Common myeloid progenitor, CD34-positive (primary cell): Measurements from ENCODE around the gene KATNBL1.

Experiments used
- CTCF ChIA-PET: fragments of 350-600 bp; sonication (Branson Sonifier 250); formaldehyde crosslinking; loops from one replicate; lab custom pipeline; 2021; ENCODE audit warnings: antibody characterized with exemption; lab: Charles Lee
- POLR2A ChIA-PET: fragments of 350-600 bp; sonication (Branson Sonifier 250); formaldehyde crosslinking; loops from one replicate; lab custom pipeline; 2021; ENCODE audit warnings: antibody characterized with exemption; lab: Charles Lee
- DNase-seq, 3 donors: peaks; one replicate each; pipeline versions ENCODE4 v3.0.0 to v3.0.0-alpha.2; 2013
- H3K27ac ChIP-seq, 2 experiments: 1 replicate in 1 of 2; 2 replicates in 1 of 2; pipeline ENCODE4 v1.7.0; 2013; ENCODE audit warnings: inconsistent platforms in 2 of 2, low read length in 2 of 2, mild to moderate bottlenecking in 2 of 2, low read depth in 1 of 2, moderate library complexity in 1 of 2; ENCODE audit not compliant: severe bottlenecking in 2 of 2, insufficient read depth in 1 of 2, poor library complexity in 1 of 2
- H3K27me3 ChIP-seq, 5 experiments: replicated peaks in 2 of 5; 1 replicate in 3 of 5; 2 replicates in 2 of 5; pipeline versions ENCODE4 v1.6.1 to v1.7.0; 2013; ENCODE audit warnings: low read length in 4 of 5, mild to moderate bottlenecking in 2 of 5, moderate library complexity in 2 of 5, inconsistent platforms in 1 of 5; ENCODE audit not compliant: insufficient read depth in 5 of 5, control insufficient read depth in 4 of 5
- H3K36me3 ChIP-seq, 4 experiments: 1 replicate in 2 of 4; 2 replicates in 2 of 4; pipeline versions ENCODE4 v1.6.1 to v1.7.0; 2013; ENCODE audit warnings: low read length in 3 of 4, control low read depth in 1 of 4, mild to moderate bottlenecking in 1 of 4; ENCODE audit not compliant: control insufficient read depth in 4 of 4, insufficient read depth in 4 of 4
- H3K4me1 ChIP-seq, 4 experiments: 1 replicate in 3 of 4; 2 replicates in 1 of 4; pipeline versions ENCODE4 v1.6.1 to v1.7.1; 2013; ENCODE audit warnings: low read length in 3 of 4, mild to moderate bottlenecking in 3 of 4, control low read depth in 1 of 4, inconsistent platforms in 1 of 4, moderate library complexity in 1 of 4; ENCODE audit not compliant: control insufficient read depth in 4 of 4, insufficient read depth in 4 of 4; ENCODE audit errors: control extremely low read depth in 1 of 4
- H3K4me3 ChIP-seq, 7 experiments: 1 replicate in 4 of 7; 2 replicates in 3 of 7; pipeline versions ENCODE4 v1.5.1 to v1.7.0; 2013; ENCODE audit warnings: mild to moderate bottlenecking in 7 of 7, low read length in 6 of 7, moderate library complexity in 6 of 7, inconsistent platforms in 2 of 7, low read depth in 2 of 7, control low read depth in 1 of 7; ENCODE audit not compliant: insufficient read depth in 4 of 7, control insufficient read depth in 1 of 7; ENCODE audit errors: extremely low read depth in 1 of 7
- H3K9me3 ChIP-seq, 5 experiments: 1 replicate in 4 of 5; 2 replicates in 1 of 5; pipeline versions ENCODE4 v1.6.1 to v1.7.1; 2013; ENCODE audit warnings: low read length in 4 of 5, mild to moderate bottlenecking in 2 of 5, inconsistent platforms in 1 of 5, low read depth in 1 of 5, moderate library complexity in 1 of 5; ENCODE audit not compliant: control insufficient read depth in 4 of 5, insufficient read depth in 2 of 5; ENCODE audit errors: control extremely low read depth in 1 of 5
- WGBS: methylation state at CpG from one replicate; pipeline ENCODE4 v1.1.5; 2013; ENCODE audit not compliant: insufficient coverage; 5-methylcytosine and 5-hydroxymethylcytosine counted together

Gene KATNBL1

GRCh38 chr15:34147371-34148140, 62.3 kb downstream of the KATNBL1 start:
- no peaks in the 10 kb centered on the region for H3K9me3 ChIP-seq
- no peaks in the 10 kb centered on the region for H3K27me3 ChIP-seq
- WGBS: 79% methylated on average over 2 of the region's 6 CpGs
- POLR2A ChIA-PET: no interaction called here
- no peak for DNase-seq
- H3K27ac ChIP-seq: no peak overlapping the region
- peaks cover 16 to 59% (median 35%) of the 10 kb centered on the region in 4 experiments for H3K36me3 ChIP-seq
- no peaks in the 10 kb centered on the region for H3K4me1 ChIP-seq
- CTCF ChIA-PET: interaction anchor here (0.8 kb wide), 1 partner anchor 10 kb away, joined by 3 read pairs; no protein-coding TSS in a partner anchor
- H3K4me3 ChIP-seq: no peak overlapping the region

GRCh38 chr15:34133511-34133910, 76.4 kb downstream of the KATNBL1 start:
- Histone ChIP-seq H3K36me3 (peaks cover 0 to 2% (median under 1%) of the 10 kb centered on the region in 4 experiments), H3K9me3 (no peaks in the 10 kb centered on the region), H3K4me3 (no peak overlapping the region), H3K27me3 (no peaks in the 10 kb centered on the region), H3K27ac (no peak overlapping the region), H3K4me1 (no peaks in the 10 kb centered on the region)
- ChIA-PET POLR2A (no interaction called here), CTCF (interaction anchor here (1.0 to 1.1 kb wide), 2 partner anchors 9 to 75 kb away, joined by 3 read pairs; no protein-coding TSS in a partner anchor)
- no CpG with 5 or more reads among the region's 1 CpG for WGBS
- DNase-seq: no peak

GRCh38 chr15:34132881-34133280, 77.0 kb downstream of the KATNBL1 start:
- WGBS: no CpG with 5 or more reads among the region's 1 CpG
- DNase-seq: no peak
- no peak overlapping the region for H3K4me3 ChIP-seq
- peaks cover 0 to 1% (median 0%) of the 10 kb centered on the region in 5 experiments for H3K9me3 ChIP-seq
- no peaks in the 10 kb centered on the region for H3K27me3 ChIP-seq
- H3K4me1 ChIP-seq: no peaks in the 10 kb centered on the region
- peaks cover 0 to 2% (median 0%) of the 10 kb centered on the region in 4 experiments for H3K36me3 ChIP-seq
- CTCF ChIA-PET: no interaction called here
- no peak overlapping the region for H3K27ac ChIP-seq
- POLR2A ChIA-PET: no interaction called here

- H3K9me3 ChIP-seq: peaks cover 0 to 1% (median 0%) of the 10 kb centered on the region in 5 experiments
- POLR2A ChIA-PET: no interaction called here
- CTCF ChIA-PET: interaction anchor here (1.8 kb wide), 1 partner anchor 19 kb away, joined by 5 read pairs; no protein-coding TSS in a partner anchor
- peaks cover 0 to 1% (median 0%) of the 10 kb centered on the region in 5 experiments for H3K27me3 ChIP-seq
- H3K27ac ChIP-seq: no peak overlapping the region
- WGBS: 100% methylated on average over 1 of the region's 2 CpGs
- no peaks in the 10 kb centered on the region for H3K36me3 ChIP-seq
- H3K4me1 ChIP-seq: no peaks in the 10 kb centered on the region
- no peak for DNase-seq
- H3K4me3 ChIP-seq: no peak overlapping the region
Observed at GRCh38 chr15:34128898-34129297, 81.0 kb downstream of the KATNBL1 start.

- peaks cover 0 to 1% (median 0%) of the 10 kb centered on the region in 5 experiments for H3K27me3 ChIP-seq
- CTCF ChIA-PET: no interaction called here
Observed at GRCh38 chr15:34126522-34126921, 83.4 kb downstream of the KATNBL1 start.

GRCh38 chr15:34125945-34126344, 84.0 kb downstream of the KATNBL1 start:
- ChIA-PET POLR2A (no interaction called here), CTCF (interaction anchor here (1.6 kb wide), 1 partner anchor 14 kb away, joined by 5 read pairs; no protein-coding TSS in a partner anchor)
- Histone ChIP-seq H3K27ac (no peak overlapping the region), H3K4me1 (no peaks in the 10 kb centered on the region), H3K36me3 (no peaks in the 10 kb centered on the region), H3K9me3 (peaks cover 0 to 1% (median 0%) of the 10 kb centered on the region in 5 experiments), H3K27me3 (peaks cover 0 to 1% (median 0%) of the 10 kb centered on the region in 5 experiments), H3K4me3 (no peak overlapping the region)
- no peak for DNase-seq
- WGBS: no CpG with 5 or more reads among the region's 1 CpG

More at GRCh38 chr15:34126522-34126921, 83.4 kb downstream of the KATNBL1 start:
- Histone ChIP-seq H3K4me1 (no peaks in the 10 kb centered on the region), H3K27ac (no peak overlapping the region), H3K4me3 (no peak overlapping the region), H3K36me3 (no peaks in the 10 kb centered on the region), H3K9me3 (peaks cover 0 to 1% (median 0%) of the 10 kb centered on the region in 5 experiments)
- DNase-seq: no peak
- POLR2A ChIA-PET: no interaction called here

- 100% methylated on average over 2 of the region's 4 CpGs for WGBS
- peaks cover 0 to 1% (median 0%) of the 10 kb centered on the region in 5 experiments for H3K27me3 ChIP-seq
- H3K9me3 ChIP-seq: peaks cover 0 to 1% (median 0%) of the 10 kb centered on the region in 5 experiments
- ChIA-PET POLR2A (no interaction called here), CTCF (interaction anchor here (1.6 kb wide), 1 partner anchor 13 kb away, joined by 5 read pairs; no protein-coding TSS in a partner anchor)
- H3K4me3 ChIP-seq: no peak overlapping the region
- DNase-seq: no peak
- no peaks in the 10 kb centered on the region for H3K36me3 ChIP-seq
- no peaks in the 10 kb centered on the region for H3K4me1 ChIP-seq
- no peak overlapping the region for H3K27ac ChIP-seq
Observed at GRCh38 chr15:34124651-34125050, 85.2 kb downstream of the KATNBL1 start.
